OCI-LY1 (cell line): ENCODE results near the gene CHST3.

Experiments used
- H2AFZ ChIP-seq: fragments of 200-600 bp; sonication (generic), shearing (Covaris generic); 2 replicates; pipeline ENCODE4 v1.6.0; 2014; ENCODE audit warnings: antibody characterized with exemption, mild to moderate bottlenecking, low read length
- H3F3A ChIP-seq: fragments of 200-600 bp; sonication (generic), shearing (Covaris generic); 2 replicates; pipeline ENCODE4 v1.6.0; 2014; ENCODE audit warnings: mild to moderate bottlenecking, antibody characterized with exemption, low read length, moderate library complexity; ENCODE audit not compliant: insufficient read depth
- H3K27ac ChIP-seq: fragments of 200-600 bp; sonication (generic); 2 replicates; pipeline ENCODE4 v1.5.1; 2014; ENCODE audit warnings: low read length, mixed run types, mild to moderate bottlenecking, low read depth; ENCODE audit not compliant: poor library complexity, severe bottlenecking
- H3K27me3 ChIP-seq: fragments of 200-600 bp; sonication (generic); 2 replicates; pipeline ENCODE4 v1.6.0; 2014; ENCODE audit warnings: antibody characterized with exemption, mild to moderate bottlenecking, low read length, moderate library complexity; ENCODE audit not compliant: insufficient read depth
- H3K36me3 ChIP-seq: fragments of 200-600 bp; sonication (generic); 2 replicates; pipeline ENCODE4 v1.6.1; 2014; ENCODE audit warnings: mild to moderate bottlenecking, antibody characterized with exemption, low read length, moderate library complexity, mixed read lengths; ENCODE audit not compliant: insufficient read depth
- H3K4me1 ChIP-seq: fragments of 200-600 bp; sonication (generic); 2 replicates; pipeline ENCODE4 v1.5.1; 2014; ENCODE audit warnings: mild to moderate bottlenecking, low read length, moderate library complexity; ENCODE audit not compliant: insufficient read depth, severe bottlenecking
- H3K4me2 ChIP-seq: fragments of 200-600 bp; sonication (generic), shearing (Covaris generic); 2 replicates; pipeline ENCODE4 v1.6.1; 2014; ENCODE audit warnings: low read length
- H3K4me3 ChIP-seq: fragments of 200-600 bp; sonication (generic); 2 replicates; pipeline ENCODE4 v1.5.1; 2014; ENCODE audit warnings: low read length, low read depth, mild to moderate bottlenecking, mixed read lengths; ENCODE audit not compliant: poor library complexity, severe bottlenecking
- H3K79me2 ChIP-seq: fragments of 200-600 bp; shearing (Covaris generic); 2 replicates; pipeline ENCODE4 v1.6.1; 2016; ENCODE audit warnings: mixed run types, low read length, mixed read lengths; ENCODE audit not compliant: insufficient read depth
- H3K9ac ChIP-seq: fragments of 200-600 bp; sonication (generic), shearing (Covaris generic); 2 replicates; pipeline ENCODE4 v1.6.1; 2014; ENCODE audit warnings: mild to moderate bottlenecking, low read length, mixed read lengths
- H3K9me2 ChIP-seq: fragments of 200-600 bp; sonication (generic), shearing (Covaris generic); 2 replicates; pipeline ENCODE4 v1.6.1; 2014; ENCODE audit warnings: low read depth, mild to moderate bottlenecking, low read length, mixed read lengths
- H3K9me3 ChIP-seq: fragments of 200-600 bp; shearing (Covaris generic); 2 replicates; pipeline ENCODE4 v1.6.1; 2014; ENCODE audit warnings: low read length, mixed read lengths
- H4K20me1 ChIP-seq: fragments of 200-600 bp; sonication (generic), shearing (Covaris generic); 2 replicates; pipeline ENCODE4 v1.6.0; 2016; ENCODE audit warnings: mild to moderate bottlenecking, low read length; ENCODE audit not compliant: insufficient read depth
- EZH2 ChIP-seq: fragments of 200-600 bp; sonication (generic), shearing (Covaris generic); IDR thresholded peaks from 2 replicates; pipeline ENCODE4 v1.8.0; 2017; ENCODE audit warnings: borderline replicate concordance, mixed run types, mild to moderate bottlenecking, antibody characterized with exemption, low read length, moderate library complexity, mixed read lengths
- TF ChIP-seq, protein P1 (sequence below): fragments of 200-600 bp; sonication (generic), shearing (Covaris generic); IDR thresholded peaks from 2 replicates; pipeline ENCODE4 v1.5.1; 2017; ENCODE audit warnings: mild to moderate bottlenecking, antibody characterized with exemption, low read length, moderate library complexity, mixed read lengths

The CHST3 gene

DNA sequence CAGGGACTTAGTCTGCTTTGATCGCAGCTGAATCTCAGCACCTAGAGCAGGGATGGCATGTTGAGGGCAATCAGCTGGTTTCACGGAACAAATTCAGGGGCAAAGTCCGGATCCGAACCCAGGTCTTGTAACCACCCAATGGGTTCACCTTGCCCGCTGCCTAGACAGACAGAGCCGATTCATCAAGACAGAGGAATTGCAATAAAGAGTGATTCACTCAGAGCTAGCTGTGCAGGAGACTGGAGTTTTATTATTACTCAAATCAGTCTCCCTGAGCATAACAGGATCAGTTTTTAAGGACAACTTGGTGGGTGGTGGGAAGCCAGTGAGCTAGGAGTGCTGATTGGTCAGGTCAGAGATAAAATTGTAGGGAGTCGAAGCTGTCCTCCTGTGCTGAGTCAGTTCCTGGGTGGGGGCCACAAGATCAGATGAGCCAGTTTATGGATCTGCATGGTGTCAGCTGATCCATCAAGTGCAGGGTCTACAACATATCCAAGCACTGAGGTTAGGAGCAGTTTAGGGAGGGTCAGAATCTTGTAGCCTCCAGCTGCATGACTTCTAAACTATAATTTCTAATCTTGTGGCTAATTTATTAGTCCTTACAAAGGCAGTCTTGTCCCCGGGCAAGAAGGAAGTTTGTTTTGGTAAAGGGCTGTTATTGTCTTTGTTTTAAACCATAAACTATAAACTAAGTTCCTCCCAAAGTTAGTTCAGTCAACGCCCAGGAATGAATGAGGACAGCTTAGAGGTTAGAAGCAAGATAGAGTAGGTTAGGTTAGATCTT is 43.5 kb upstream of the CHST3 start:
- TF ChIP-seq EZH2 = no peak
- TF ChIP-seq, protein P1, sequence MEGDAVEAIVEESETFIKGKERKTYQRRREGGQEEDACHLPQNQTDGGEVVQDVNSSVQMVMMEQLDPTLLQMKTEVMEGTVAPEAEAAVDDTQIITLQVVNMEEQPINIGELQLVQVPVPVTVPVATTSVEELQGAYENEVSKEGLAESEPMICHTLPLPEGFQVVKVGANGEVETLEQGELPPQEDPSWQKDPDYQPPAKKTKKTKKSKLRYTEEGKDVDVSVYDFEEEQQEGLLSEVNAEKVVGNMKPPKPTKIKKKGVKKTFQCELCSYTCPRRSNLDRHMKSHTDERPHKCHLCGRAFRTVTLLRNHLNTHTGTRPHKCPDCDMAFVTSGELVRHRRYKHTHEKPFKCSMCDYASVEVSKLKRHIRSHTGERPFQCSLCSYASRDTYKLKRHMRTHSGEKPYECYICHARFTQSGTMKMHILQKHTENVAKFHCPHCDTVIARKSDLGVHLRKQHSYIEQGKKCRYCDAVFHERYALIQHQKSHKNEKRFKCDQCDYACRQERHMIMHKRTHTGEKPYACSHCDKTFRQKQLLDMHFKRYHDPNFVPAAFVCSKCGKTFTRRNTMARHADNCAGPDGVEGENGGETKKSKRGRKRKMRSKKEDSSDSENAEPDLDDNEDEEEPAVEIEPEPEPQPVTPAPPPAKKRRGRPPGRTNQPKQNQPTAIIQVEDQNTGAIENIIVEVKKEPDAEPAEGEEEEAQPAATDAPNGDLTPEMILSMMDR = no peak
- no peak overlapping the region for H3K4me2 ChIP-seq
- H3K4me1 ChIP-seq = no peaks in the 10 kb centered on the region
- H2AFZ ChIP-seq = no peak overlapping the region
- H3K9ac ChIP-seq = no peak overlapping the region
- no peak overlapping the region for H3K4me3 ChIP-seq
- no peaks in the 10 kb centered on the region for H3K79me2 ChIP-seq
- no peak overlapping the region for H3K27ac ChIP-seq
- H3K27me3 ChIP-seq = no peaks in the 10 kb centered on the region
- no peaks in the 10 kb centered on the region for H3F3A ChIP-seq
- no peaks in the 10 kb centered on the region for H3K36me3 ChIP-seq
- no peaks in the 10 kb centered on the region for H4K20me1 ChIP-seq
- H3K9me3 ChIP-seq = peaks cover 7% of the 10 kb centered on the region; the same call in 1 of the 2 replicates
- no peaks in the 10 kb centered on the region for H3K9me2 ChIP-seq

DNA sequence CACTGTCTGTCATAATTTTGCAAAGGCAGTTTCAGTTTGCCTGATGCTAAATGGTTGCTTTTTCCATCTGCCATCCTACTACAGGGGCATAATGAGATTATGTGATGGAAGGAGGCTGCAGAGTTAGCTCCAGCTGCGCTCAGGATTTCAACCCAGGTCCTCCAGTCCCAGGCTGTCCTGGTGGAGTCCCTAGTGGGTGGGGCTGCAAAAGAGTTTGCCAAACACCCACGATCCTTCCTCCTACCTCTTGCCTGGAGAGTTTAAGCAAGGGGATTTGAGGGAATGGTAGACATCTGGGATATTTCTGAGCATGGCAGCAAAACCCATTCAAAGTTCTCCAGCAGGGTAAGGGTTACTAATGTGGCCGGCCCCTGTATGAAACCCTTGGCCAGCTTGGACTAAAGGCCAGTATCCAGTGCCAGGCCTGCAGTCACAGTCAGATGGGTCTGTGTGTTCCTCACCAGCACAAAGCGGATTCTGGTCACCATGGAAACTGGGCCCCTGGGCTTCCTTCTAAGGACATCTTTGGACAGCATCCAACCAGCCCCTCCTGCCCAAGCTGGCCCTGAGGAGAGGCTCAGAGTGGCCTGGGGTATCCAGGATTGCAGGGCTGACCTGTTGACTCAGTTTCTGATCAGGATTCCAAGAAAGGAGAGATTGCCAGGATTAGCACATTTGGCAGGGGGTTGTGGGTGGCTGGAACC is 42.7 kb upstream of the CHST3 start:
- no peak overlapping the region for H3K4me2 ChIP-seq
- H3K79me2 ChIP-seq = no peaks in the 10 kb centered on the region
- no peaks in the 10 kb centered on the region for H4K20me1 ChIP-seq
- H3K4me3 ChIP-seq = no peak overlapping the region
- H3K9ac ChIP-seq = no peak overlapping the region
- no peak overlapping the region for H2AFZ ChIP-seq
- H3F3A ChIP-seq = no peaks in the 10 kb centered on the region
- no peaks in the 10 kb centered on the region for H3K9me2 ChIP-seq
- no peaks in the 10 kb centered on the region for H3K36me3 ChIP-seq
- no peaks in the 10 kb centered on the region for H3K4me1 ChIP-seq
- no peak overlapping the region for H3K27ac ChIP-seq
- TF ChIP-seq, protein P1 = no peak
- TF ChIP-seq EZH2 = no peak
- no peaks in the 10 kb centered on the region for H3K27me3 ChIP-seq
- peaks cover 7% of the 10 kb centered on the region; the same call in 1 of the 2 replicates for H3K9me3 ChIP-seq

DNA sequence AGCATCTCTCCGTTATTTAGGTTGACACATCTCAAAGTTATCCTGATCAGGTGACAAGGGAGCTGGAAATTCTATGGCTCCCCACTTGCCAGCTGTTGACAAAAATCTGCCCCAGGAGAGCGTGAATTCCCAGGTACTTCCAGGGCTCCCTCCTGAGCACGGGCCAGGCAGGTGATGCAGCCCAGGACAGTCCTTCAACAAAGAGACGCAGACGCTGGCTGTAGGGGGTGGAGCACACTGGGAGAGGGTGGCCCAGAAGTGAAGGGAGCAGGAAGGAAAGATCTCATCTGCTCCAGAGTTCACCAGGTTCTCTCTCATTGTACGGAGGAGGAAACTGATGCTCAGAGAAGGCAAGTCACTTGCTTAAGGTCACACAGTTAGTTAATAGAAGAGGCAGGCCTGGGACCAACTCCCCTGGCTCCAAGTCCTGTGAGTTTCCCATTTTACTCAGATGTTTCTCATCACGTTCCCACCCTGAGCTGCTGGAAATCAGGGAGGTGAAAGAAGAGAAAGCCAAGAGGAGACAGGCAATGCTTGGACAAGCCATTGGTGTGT is 41.0 kb upstream of the CHST3 start:
- H3K79me2 ChIP-seq = no peaks in the 10 kb centered on the region
- H3K9me3 ChIP-seq = no peaks in the 10 kb centered on the region
- no peak overlapping the region for H3K9ac ChIP-seq
- no peaks in the 10 kb centered on the region for H3K9me2 ChIP-seq
- no peaks in the 10 kb centered on the region for H3F3A ChIP-seq
- no peak overlapping the region for H2AFZ ChIP-seq
- TF ChIP-seq EZH2 = no peak
- TF ChIP-seq, protein P1 = no peak
- H4K20me1 ChIP-seq = no peaks in the 10 kb centered on the region
- no peak overlapping the region for H3K27ac ChIP-seq
- H3K36me3 ChIP-seq = no peaks in the 10 kb centered on the region
- no peaks in the 10 kb centered on the region for H3K4me1 ChIP-seq
- H3K4me3 ChIP-seq = no peak overlapping the region
- H3K4me2 ChIP-seq = no peak overlapping the region
- H3K27me3 ChIP-seq = no peaks in the 10 kb centered on the region
